Neural cell (in vitro differentiated cells): ENCODE results near the gene DLGAP4. TPM values are rescaled to one million over a fixed set of nuclear protein-coding genes. Genes with fewer than 3 reads are reported as not detected.
"Not testable (repeated sequence)": the region's sequence is repeated elsewhere in the genome, so short reads cannot be mapped to it uniquely, and the experiment has no call there.

Experiments
- H2AFZ ChIP-seq: fragments of 200-600, 300-800 bp; sonication (generic), shearing (Covaris generic); 2 replicates; pipeline ENCODE4 v1.6.0; 2014; ENCODE audit warnings: low read depth, mild to moderate bottlenecking, antibody characterized with exemption, low read length, moderate library complexity
- H3F3A ChIP-seq: fragments of 200-600 bp; shearing (Covaris generic); 2 replicates; pipeline ENCODE4 v1.6.1; 2016; ENCODE audit warnings: mild to moderate bottlenecking, moderate library complexity, mixed read lengths, antibody characterized with exemption, low read length; ENCODE audit not compliant: insufficient read depth, poor library complexity, severe bottlenecking
- H3K27ac ChIP-seq: fragments of 200-600, 300-800 bp; sonication (generic), shearing (Covaris generic); 2 replicates; pipeline ENCODE4 v1.5.1; 2014; ENCODE audit warnings: mild to moderate bottlenecking, low read length, moderate library complexity
- H3K27me3 ChIP-seq: fragments of 300-800, 200-600 bp; sonication (generic), shearing (Covaris generic); 2 replicates; pipeline ENCODE4 v1.6.0; 2014; ENCODE audit warnings: mild to moderate bottlenecking, low read depth, low read length, moderate library complexity; ENCODE audit not compliant: insufficient read depth
- H3K36me3 ChIP-seq: fragments of 300-800, 200-600 bp; sonication (generic), shearing (Covaris generic); 2 replicates; pipeline ENCODE4 v1.5.1; 2014; ENCODE audit warnings: mild to moderate bottlenecking, antibody characterized with exemption, low read length, moderate library complexity; ENCODE audit not compliant: insufficient read depth
- H3K4me2 ChIP-seq: fragments of 300-800, 200-600 bp; sonication (generic), shearing (Covaris generic); 2 replicates; pipeline ENCODE4 v1.6.0; 2014; ENCODE audit warnings: mild to moderate bottlenecking, low read length
- H3K4me3 ChIP-seq: fragments of 300-800, 200-600 bp; sonication (generic), shearing (Covaris generic); 2 replicates; pipeline ENCODE4 v1.5.1; 2014; ENCODE audit warnings: mild to moderate bottlenecking, low read length, moderate library complexity
- H3K79me2 ChIP-seq: fragments of 200-600 bp; shearing (Covaris generic); replicated peaks from 2 replicates; pipeline ENCODE4 v1.6.0; 2014; ENCODE audit warnings: mild to moderate bottlenecking, low read length, moderate library complexity; ENCODE audit not compliant: insufficient read depth
- H3K9ac ChIP-seq: fragments of 300-800, 200-600 bp; sonication (generic), shearing (Covaris generic); 2 replicates; pipeline ENCODE4 v1.6.1; 2016; ENCODE audit warnings: mild to moderate bottlenecking, low read length, mixed read lengths
- H3K9me2 ChIP-seq: fragments of 200-600 bp; shearing (Covaris generic); 2 replicates; pipeline ENCODE4 v1.6.1; 2016; ENCODE audit warnings: mild to moderate bottlenecking, low read length, mixed read lengths; ENCODE audit not compliant: insufficient read depth
- H3K9me3 ChIP-seq: fragments of 200-600, 300-800 bp; sonication (generic), shearing (Covaris generic); 2 replicates; pipeline ENCODE4 v1.6.1; 2016; ENCODE audit warnings: mild to moderate bottlenecking, mixed run types, low read length, moderate library complexity, mixed read lengths
- H4K20me1 ChIP-seq: fragments of 200-600 bp; shearing (Covaris generic); 2 replicates; pipeline ENCODE4 v1.6.1; 2016; ENCODE audit warnings: mild to moderate bottlenecking, mixed run types; ENCODE audit not compliant: insufficient read depth
- CTCF ChIP-seq: fragments of 450-650 bp; IDR thresholded peaks from 2 replicates; pipeline ENCODE4 v1.5.1; 2014; ENCODE audit warnings: antibody characterized with exemption, mild to moderate bottlenecking, moderate library complexity; ENCODE audit not compliant: poor library complexity, severe bottlenecking
- EP300 ChIP-seq: fragments of 450-650 bp; conservative IDR thresholded peaks from 2 replicates; pipeline ENCODE4 v1.6.1; 2014; ENCODE audit warnings: antibody characterized with exemption, mild to moderate bottlenecking, moderate library complexity; ENCODE audit not compliant: poor library complexity, severe bottlenecking
- EZH2 ChIP-seq: fragments of 200-600, 300-800 bp; shearing (Covaris generic), sonication (generic); IDR thresholded peaks from 2 replicates; pipeline ENCODE4 v1.6.1; 2014; ENCODE audit warnings: antibody characterized with exemption, low read length, borderline replicate concordance, mild to moderate bottlenecking; ENCODE audit not compliant: insufficient read depth, poor library complexity, severe bottlenecking
- MXI1 ChIP-seq: fragments of 450-650 bp; conservative IDR thresholded peaks from 2 replicates; pipeline ENCODE4 v1.6.1; 2014; ENCODE audit warnings: antibody characterized with exemption, mild to moderate bottlenecking; ENCODE audit not compliant: poor library complexity, severe bottlenecking
- POLR2AphosphoS5 ChIP-seq: IDR thresholded peaks from 2 replicates; pipeline ENCODE4 v1.6.1; 2012
- RAD21 ChIP-seq: fragments of 450-650 bp; conservative IDR thresholded peaks from 2 replicates; pipeline ENCODE4 v1.6.1; 2014; ENCODE audit warnings: antibody characterized with exemption, mild to moderate bottlenecking, moderate library complexity
- REST ChIP-seq: IDR thresholded peaks from 2 replicates; pipeline ENCODE4 v1.6.1; 2012; ENCODE audit warnings: borderline replicate concordance
- SMC3 ChIP-seq: fragments of 450-650 bp; conservative IDR thresholded peaks from 2 replicates; pipeline ENCODE4 v1.6.1; 2014; ENCODE audit warnings: antibody characterized with exemption, mild to moderate bottlenecking, moderate library complexity; ENCODE audit not compliant: poor library complexity
- TAF1 ChIP-seq: IDR thresholded peaks from 2 replicates; pipeline ENCODE4 v1.6.1; 2012; ENCODE audit warnings: low read depth
- polyA plus RNA-seq: library from polyadenylated mRNA; depleted of rRNA; stranded (reverse); fragments of >200 nt; gene quantifications from 2 replicates; pipeline ENCODE4 v1.2.3, GENCODE V29; 2014

DLGAP4 gene
- polyA plus RNA-seq, 1 donor from 2014 or later, result 31.2 TPM

GRCh38 chr20:36521526-36521925, 215.4 kb downstream of the DLGAP4 start:
- no peak for TF ChIP-seq CTCF
- TF ChIP-seq MXI1, result no peak
- no peak for TF ChIP-seq POLR2AphosphoS5
- TF ChIP-seq SMC3, result no peak
- Histone ChIP-seq H3K36me3 (peaks cover 3% of the 10 kb centered on the region), H3K27ac (no peak overlapping the region), H3K4me3 (no peak overlapping the region), H3K9ac (no peak overlapping the region), H3K4me2 (no peak overlapping the region), H4K20me1 (no peaks in the 10 kb centered on the region), H2AFZ (no peak overlapping the region), H3K9me2 (no peaks in the 10 kb centered on the region), H3K79me2 (peaks cover 13% of the 10 kb centered on the region), H3F3A (no peaks in the 10 kb centered on the region), H3K9me3 (no peaks in the 10 kb centered on the region), H3K27me3 (no peaks in the 10 kb centered on the region)

GRCh38 chr20:36522412-36522811, 216.3 kb downstream of the DLGAP4 start:
- H3K4me2 ChIP-seq, H2AFZ ChIP-seq, H3K27ac ChIP-seq, H3K9me2 ChIP-seq, H3K4me3 ChIP-seq, H3K9ac ChIP-seq, H4K20me1 ChIP-seq, H3F3A ChIP-seq, H3K27me3 ChIP-seq, H3K36me3 ChIP-seq, H3K9me3 ChIP-seq: not testable (repeated sequence)
- H3K79me2 ChIP-seq, result peaks cover 13% of the 10 kb centered on the region

GRCh38 chr20:36523341-36523740, 217.2 kb downstream of the DLGAP4 start:
- Histone ChIP-seq H3K79me2 (peaks cover 13% of the 10 kb centered on the region), H2AFZ (no peak overlapping the region), H4K20me1 (no peaks in the 10 kb centered on the region), H3K4me3 (no peak overlapping the region), H3K9me2 (no peaks in the 10 kb centered on the region), H3K27me3 (no peaks in the 10 kb centered on the region), H3K4me2 (no peak overlapping the region), H3F3A (no peaks in the 10 kb centered on the region), H3K9me3 (no peaks in the 10 kb centered on the region), H3K27ac (no peak overlapping the region), H3K36me3 (peaks cover 3% of the 10 kb centered on the region), H3K9ac (no peak overlapping the region)
- no peak for TF ChIP-seq EZH2
- TF ChIP-seq RAD21, result no peak
- TF ChIP-seq MXI1, result no peak
- TF ChIP-seq EP300, result no peak
- TF ChIP-seq REST, result no peak
- TF ChIP-seq POLR2AphosphoS5, result no peak
- TF ChIP-seq TAF1, result no peak
- no peak for TF ChIP-seq SMC3
- no peak for TF ChIP-seq CTCF
